MCF 10A (cell line): ENCODE results near the gene FLT3. TPM values are rescaled to one million over a fixed set of nuclear protein-coding genes. Genes with fewer than 3 reads are reported as not detected.

ENCODE experiments used
- BruUV-seq: library from RNA; stranded (reverse); fragments of 400-500 nt; replicated peaks from 2 replicates; lab custom pipeline; 2021; lab: Mats Ljungman, UMichigan
- CTCF ChIA-PET: fragments of 300-600 bp; sonication (Branson Sonifier 250); formaldehyde crosslinking; extraction: SDS; loops from one replicate; lab custom pipeline; 2021; ENCODE audit warnings: antibody characterized with exemption, inconsistent platforms; lab: Yijun Ruan, JAX
- POLR2A ChIA-PET: fragments of 300-600, 350-650 bp; sonication (Branson Sonifier 250); formaldehyde crosslinking; extraction: SDS; loops from one replicate; lab custom pipeline; 2020; ENCODE audit warnings: antibody characterized with exemption, inconsistent platforms; lab: Yijun Ruan, JAX
- DNase-seq: peaks from one replicate; pipeline ENCODE4 v3.0.0-alpha.2; 2018; ENCODE audit not compliant: unreplicated experiment
- H3K27ac Mint-ChIP-seq: one replicate; pipeline ENCODE4 v1.8.0; 2022; ENCODE audit warnings: mild to moderate bottlenecking, low read depth, mixed read lengths; ENCODE audit not compliant: unreplicated experiment
- H3K27me3 Mint-ChIP-seq: one replicate; pipeline ENCODE4 v1.8.0; 2022; ENCODE audit warnings: mixed read lengths; ENCODE audit not compliant: insufficient read depth, unreplicated experiment
- H3K36me3 Mint-ChIP-seq: one replicate; pipeline ENCODE4 v1.8.0; 2022; ENCODE audit warnings: mild to moderate bottlenecking, moderate library complexity, mixed read lengths; ENCODE audit not compliant: insufficient read depth, unreplicated experiment
- H3K4me1 Mint-ChIP-seq: one replicate; pipeline ENCODE4 v1.8.0; 2022; ENCODE audit warnings: mixed read lengths; ENCODE audit not compliant: insufficient read depth, unreplicated experiment
- H3K4me3 Mint-ChIP-seq: one replicate; pipeline ENCODE4 v1.8.0; 2022; ENCODE audit warnings: mild to moderate bottlenecking, moderate library complexity, mixed read lengths; ENCODE audit not compliant: unreplicated experiment
- H3K9me3 Mint-ChIP-seq: one replicate; pipeline ENCODE4 v1.8.0; 2022; ENCODE audit warnings: mixed read lengths; ENCODE audit not compliant: unreplicated experiment
- intact Hi-C: fragments of 100-400 bp; cut with micrococcal nuclease; formaldehyde crosslinking; loops from 2 replicates; pipeline ENCODE4 v1.14.1; 2022
- total RNA-seq: library from RNA; stranded (reverse); gene quantifications from 2 replicates; pipeline ENCODE4 v1.2.3, GENCODE V29; 2022
- TF ChIP-seq, protein P1 (sequence below): fragments of 200-600 bp; IDR thresholded peaks from one replicate; pipeline ENCODE4 v1.8.0; 2022; ENCODE audit warnings: antibody characterized with exemption, mild to moderate bottlenecking; ENCODE audit not compliant: unreplicated experiment

The FLT3 gene
- total RNA-seq, 1 experiment from 2014 or later = not detected

- TF ChIP-seq, protein P1, sequence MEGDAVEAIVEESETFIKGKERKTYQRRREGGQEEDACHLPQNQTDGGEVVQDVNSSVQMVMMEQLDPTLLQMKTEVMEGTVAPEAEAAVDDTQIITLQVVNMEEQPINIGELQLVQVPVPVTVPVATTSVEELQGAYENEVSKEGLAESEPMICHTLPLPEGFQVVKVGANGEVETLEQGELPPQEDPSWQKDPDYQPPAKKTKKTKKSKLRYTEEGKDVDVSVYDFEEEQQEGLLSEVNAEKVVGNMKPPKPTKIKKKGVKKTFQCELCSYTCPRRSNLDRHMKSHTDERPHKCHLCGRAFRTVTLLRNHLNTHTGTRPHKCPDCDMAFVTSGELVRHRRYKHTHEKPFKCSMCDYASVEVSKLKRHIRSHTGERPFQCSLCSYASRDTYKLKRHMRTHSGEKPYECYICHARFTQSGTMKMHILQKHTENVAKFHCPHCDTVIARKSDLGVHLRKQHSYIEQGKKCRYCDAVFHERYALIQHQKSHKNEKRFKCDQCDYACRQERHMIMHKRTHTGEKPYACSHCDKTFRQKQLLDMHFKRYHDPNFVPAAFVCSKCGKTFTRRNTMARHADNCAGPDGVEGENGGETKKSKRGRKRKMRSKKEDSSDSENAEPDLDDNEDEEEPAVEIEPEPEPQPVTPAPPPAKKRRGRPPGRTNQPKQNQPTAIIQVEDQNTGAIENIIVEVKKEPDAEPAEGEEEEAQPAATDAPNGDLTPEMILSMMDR = no peak
- no TSS peak for BruUV-seq
- Mint-ChIP-seq H3K27ac (no peak overlapping the region), H3K27me3 (no peaks in the 10 kb centered on the region), H3K36me3 (no peaks in the 10 kb centered on the region), H3K4me3 (peak overlapping the region; percentile 16), H3K9me3 (no peaks in the 10 kb centered on the region), H3K4me1 (no peaks in the 10 kb centered on the region)
- ChIA-PET CTCF (interaction anchor here (1.2 to 7.1 kb wide), 8 partner anchors 13 to 593 kb away, joined by 3 to 85 read pairs (median 6); no protein-coding TSS in a partner anchor), POLR2A (no interaction called here)
- intact Hi-C loops = loop anchor here (2.0 to 10.0 kb wide), 3 partner anchors 180 to 580 kb away; no protein-coding TSS in a partner anchor
- no peak for DNase-seq
These were observed 145.3 kb downstream of the FLT3 start for GRCh38 chr13:27955014-27955591.

- Mint-ChIP-seq H3K27me3 (no peaks in the 10 kb centered on the region), H3K4me3 (no peak overlapping the region), H3K27ac (no peak overlapping the region), H3K4me1 (no peaks in the 10 kb centered on the region), H3K36me3 (no peaks in the 10 kb centered on the region), H3K9me3 (no peaks in the 10 kb centered on the region)
- intact Hi-C loops = loop anchor here (2.0 to 10.0 kb wide), 3 partner anchors 180 to 580 kb away; no protein-coding TSS in a partner anchor
- DNase-seq = no peak
- ChIA-PET CTCF (interaction anchor here (0.7 to 7.1 kb wide), 13 partner anchors 12 to 592 kb away, joined by 3 to 85 read pairs (median 6); no protein-coding TSS in a partner anchor), POLR2A (interaction anchor here (1.2 kb wide), 1 partner anchor 124 kb away, joined by 6 read pairs; no protein-coding TSS in a partner anchor)
- BruUV-seq = no TSS peak
- TF ChIP-seq, protein P1 = no peak
These were observed 145.9 kb downstream of the FLT3 start for GRCh38 chr13:27954406-27954851.

DNA sequence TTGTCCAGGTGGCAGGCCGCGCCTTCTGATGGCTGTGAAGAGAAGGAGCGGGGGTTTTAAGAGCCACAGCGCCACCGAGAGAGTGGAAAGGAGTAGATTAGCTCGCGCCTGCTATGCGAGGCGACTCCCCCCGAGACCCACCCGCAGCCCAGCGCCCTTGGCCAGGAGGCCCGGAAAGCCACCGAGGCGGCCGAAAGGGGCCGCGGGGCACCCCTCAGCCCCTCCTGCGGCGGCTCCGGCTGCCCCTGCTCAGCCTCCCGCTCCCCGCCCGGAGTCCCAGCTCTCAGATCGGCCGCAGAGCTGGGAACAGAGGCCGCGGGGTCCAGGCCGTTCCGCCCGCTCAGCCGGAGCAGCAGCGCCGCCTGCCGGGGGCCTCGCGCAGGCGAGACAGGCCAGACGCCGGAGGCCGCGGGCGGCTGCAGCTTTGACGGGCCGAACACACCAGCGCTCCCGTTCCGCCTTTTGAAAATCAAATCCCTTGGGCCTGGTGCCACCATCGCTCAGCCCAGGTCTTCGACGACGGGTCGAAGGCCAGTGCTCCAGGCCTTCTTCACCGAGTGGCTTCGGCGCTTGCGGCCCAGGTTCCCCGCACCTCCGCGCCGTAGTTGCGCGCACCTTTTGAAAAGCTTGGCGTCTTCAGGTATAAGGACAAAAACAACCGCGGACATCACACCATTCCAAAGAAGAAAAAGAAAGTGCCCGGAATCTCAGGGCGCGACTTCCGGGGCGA lies 146.5 kb downstream of the FLT3 start:
- H3K9me3 Mint-ChIP-seq = no peaks in the 10 kb centered on the region
- TF ChIP-seq, protein P1 = peak; percentile 96
- peak; percentile 70 for DNase-seq
- intact Hi-C loops = loop anchor here (1.0 to 10.0 kb wide), 5 partner anchors 85 to 579 kb away; no protein-coding TSS in a partner anchor
- no TSS peak for BruUV-seq
- POLR2A ChIA-PET = interaction anchor here (0.7 to 1.2 kb wide), 2 partner anchors 57 to 124 kb away, joined by 3 to 6 read pairs; no protein-coding TSS in a partner anchor
- H3K4me1 Mint-ChIP-seq = no peaks in the 10 kb centered on the region
- H3K36me3 Mint-ChIP-seq = no peaks in the 10 kb centered on the region
- CTCF ChIA-PET = interaction anchor here (0.5 to 7.1 kb wide), 20 partner anchors 12 to 592 kb away, joined by 3 to 85 read pairs (median 4); no protein-coding TSS in a partner anchor
- H3K27ac Mint-ChIP-seq = peak overlapping the region; percentile 62
- no peaks in the 10 kb centered on the region for H3K27me3 Mint-ChIP-seq
- H3K4me3 Mint-ChIP-seq = peak overlapping the region; percentile 37

Other genes with a start within 250 kb of the FLT3 start
- 0.17 and 0.35 TPM in 2 replicates for gene PDX1, start 180.6 kb downstream of the FLT3 start, total RNA-seq
- not detected in 2 replicates for gene CDX2, start 131.3 kb downstream of the FLT3 start, total RNA-seq
- not detected in 2 replicates for gene URAD, start 111.9 kb downstream of the FLT3 start, total RNA-seq
- gene PAN3, start 38.0 kb upstream of the FLT3 start, total RNA-seq = 32.9 and 33.0 TPM in 2 replicates